ENCODE results near the gene C1RL. TPM values are rescaled to one million over a fixed set of nuclear protein-coding genes. Genes with fewer than 3 reads are reported as not detected.

C1RL gene
- total RNA-seq, 1 experiment from 2014 or later, result 22.4 TPM

DNA sequence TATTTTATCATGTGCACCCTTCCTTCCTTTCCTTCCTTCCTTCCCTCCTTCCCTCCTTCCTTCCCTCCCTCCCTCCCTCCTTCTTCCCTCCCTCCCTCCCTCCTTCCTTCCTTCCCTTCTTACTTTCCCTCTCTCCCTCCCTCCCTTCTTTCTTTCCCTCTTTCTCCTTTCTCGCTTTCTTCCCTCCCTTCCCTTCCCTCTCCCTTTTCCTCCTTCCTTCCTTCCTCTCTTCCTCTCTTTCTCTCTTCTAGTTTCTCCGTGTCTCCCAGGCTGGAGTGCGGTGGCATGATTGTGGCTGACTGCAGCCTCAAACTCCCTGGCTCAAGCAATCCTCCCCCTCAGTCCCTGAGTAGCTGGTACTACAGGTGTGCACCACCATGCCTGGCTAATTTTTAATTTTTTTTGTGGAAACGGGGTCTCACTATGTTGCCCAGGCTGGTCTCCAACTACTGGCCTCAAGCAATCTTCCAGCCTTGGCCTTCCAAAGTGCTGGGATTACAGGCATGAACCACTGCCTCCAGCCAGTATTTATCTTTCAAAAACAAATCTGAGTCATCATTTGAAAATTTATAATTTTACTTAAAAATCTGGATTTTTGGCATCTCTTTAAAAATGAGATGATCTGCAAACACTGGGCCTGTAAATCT is 7.8 kb downstream of the C1RL start:
- in situ Hi-C loops (cut with HindIII; ENCODE audit: low pct_unique_long_range_greater_than_20kb, low sequenced_read_pairs), result loop anchor here (10.0 kb wide), 1 partner anchor 96 kb away; no protein-coding TSS in a partner anchor

DNA sequence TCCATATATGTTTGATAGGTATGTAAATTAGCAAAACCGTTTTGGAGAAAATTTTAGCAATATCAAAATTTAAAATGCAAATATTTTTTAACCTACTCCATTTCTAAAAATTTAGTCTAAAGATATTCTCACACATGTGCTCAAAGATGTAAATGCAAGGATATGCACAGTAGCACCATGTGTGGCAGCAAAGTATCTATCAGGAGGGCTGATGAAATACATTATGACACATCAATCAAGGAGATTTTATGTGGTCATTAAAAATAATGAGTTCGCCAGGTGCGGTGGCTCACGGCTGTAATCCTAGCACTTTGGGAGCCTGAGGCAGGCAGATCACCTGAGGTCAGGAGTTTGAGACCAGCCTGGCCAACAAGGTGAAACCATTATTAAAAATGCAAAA is 8.8 kb downstream of the C1RL start:
- no peak for DNase-seq (ENCODE audit: low read depth)
- in situ Hi-C loops (cut with HindIII; ENCODE audit: low pct_unique_long_range_greater_than_20kb, low sequenced_read_pairs), result loop anchor here (10.0 kb wide), 1 partner anchor 95 kb away; no protein-coding TSS in a partner anchor

More for the DNA sequence above, 7.8 kb downstream of the C1RL start:
- DNase-seq (ENCODE audit: low read depth), result no peak

- in situ Hi-C loops (cut with HindIII; ENCODE audit: low pct_unique_long_range_greater_than_20kb, low sequenced_read_pairs), result no loop called here
- DNase-seq (ENCODE audit: low read depth), result no peak
These were observed 9.6 kb downstream of the C1RL start for GRCh38 chr12:7099290-7099996.

DNA sequence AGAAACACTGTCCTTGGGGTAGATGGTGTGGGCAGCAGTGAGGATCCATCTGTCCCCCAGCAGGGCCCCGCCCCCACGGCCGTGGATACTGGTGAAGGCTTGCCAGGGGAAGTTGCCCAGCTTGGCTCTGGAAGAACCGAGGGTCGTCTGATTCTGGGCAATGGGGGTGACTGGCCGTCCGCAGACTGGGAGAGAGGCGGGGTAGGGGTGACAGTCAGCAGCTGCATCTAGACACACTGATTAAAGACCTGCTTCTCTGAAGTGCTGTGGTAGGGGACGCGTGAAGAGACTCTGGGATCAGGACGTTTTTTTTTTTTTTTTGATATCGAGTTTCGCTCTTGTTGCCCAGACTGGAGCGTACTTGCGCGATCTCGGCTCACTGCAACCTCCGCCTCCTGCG is 12.0 kb downstream of the C1RL start:
- DNase-seq (ENCODE audit: low read depth), result no peak
- in situ Hi-C loops (cut with HindIII; ENCODE audit: low pct_unique_long_range_greater_than_20kb, low sequenced_read_pairs), result no loop called here

DNA sequence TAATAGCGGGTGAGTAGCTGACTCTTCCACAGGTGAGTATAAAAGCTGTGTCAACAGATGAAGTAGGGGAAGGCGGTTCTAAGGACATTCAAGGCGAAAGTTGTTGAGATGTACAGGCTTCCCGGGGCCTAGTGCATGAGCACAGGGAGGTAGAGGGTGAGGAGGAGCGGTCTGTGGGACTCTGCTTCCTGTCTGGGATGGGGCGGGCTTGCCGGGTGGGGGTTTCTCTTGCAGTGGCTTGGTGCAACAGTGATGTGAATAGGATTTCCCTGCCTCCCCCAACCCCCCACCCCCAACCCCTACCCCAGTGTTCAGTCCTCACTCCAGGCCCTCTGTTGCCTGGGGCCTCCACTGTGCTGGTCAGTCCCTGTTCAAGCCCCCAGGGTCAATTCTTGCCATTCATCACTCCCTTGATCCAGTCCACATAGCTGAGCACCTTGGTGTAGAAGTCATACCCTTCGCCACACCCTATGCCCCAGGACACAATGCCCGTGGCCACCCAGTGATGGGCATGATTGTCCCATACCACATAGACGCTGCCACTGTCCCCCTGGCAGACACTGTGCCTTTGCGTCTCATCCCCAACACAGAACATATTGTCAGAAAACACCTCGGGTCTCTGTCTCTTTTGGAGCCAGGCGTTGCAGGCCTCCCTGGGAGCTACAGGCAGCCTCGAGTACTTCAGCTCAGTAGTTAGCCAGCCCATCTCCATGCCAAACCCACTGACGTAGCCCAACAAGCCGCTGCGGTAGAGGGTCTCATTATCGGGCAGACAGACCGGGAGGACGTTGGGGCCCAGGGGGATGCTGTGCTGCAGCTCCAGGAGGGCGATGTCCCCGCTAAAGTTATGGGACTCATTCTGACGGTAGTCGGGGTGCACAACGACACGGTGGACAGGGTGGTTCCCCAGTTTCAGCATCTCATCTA is 12.7 kb downstream of the C1RL start:
- DNase-seq (ENCODE audit: low read depth), result no peak
- in situ Hi-C loops (cut with HindIII; ENCODE audit: low pct_unique_long_range_greater_than_20kb, low sequenced_read_pairs), result no loop called here

- DNase-seq (ENCODE audit: low read depth), result no peak
- in situ Hi-C loops (cut with HindIII; ENCODE audit: low pct_unique_long_range_greater_than_20kb, low sequenced_read_pairs), result no loop called here
These were observed 15.1 kb downstream of the C1RL start for GRCh38 chr12:7093892-7094291.

DNA sequence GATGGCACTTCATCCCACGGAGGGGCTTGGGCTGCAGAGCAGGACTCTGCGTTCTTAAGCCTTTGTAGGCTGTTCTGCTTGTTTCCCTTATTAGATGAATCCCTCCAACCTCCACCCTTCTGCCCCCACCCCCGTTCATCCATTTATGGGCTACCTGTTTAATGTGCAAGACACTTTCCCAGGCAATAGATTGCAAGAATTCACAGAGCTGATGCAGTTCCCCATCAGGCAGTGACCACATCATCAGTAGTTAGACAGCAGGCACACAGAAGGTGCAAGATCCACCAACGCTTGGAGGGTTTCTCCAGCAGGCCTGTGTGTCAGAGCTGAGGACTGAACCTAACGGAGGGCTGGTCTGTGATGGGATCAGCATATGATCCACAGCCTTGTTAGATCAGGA is 15.5 kb downstream of the C1RL start:
- in situ Hi-C loops (cut with HindIII; ENCODE audit: low pct_unique_long_range_greater_than_20kb, low sequenced_read_pairs), result no loop called here
- DNase-seq (ENCODE audit: low read depth), result no peak

DNA sequence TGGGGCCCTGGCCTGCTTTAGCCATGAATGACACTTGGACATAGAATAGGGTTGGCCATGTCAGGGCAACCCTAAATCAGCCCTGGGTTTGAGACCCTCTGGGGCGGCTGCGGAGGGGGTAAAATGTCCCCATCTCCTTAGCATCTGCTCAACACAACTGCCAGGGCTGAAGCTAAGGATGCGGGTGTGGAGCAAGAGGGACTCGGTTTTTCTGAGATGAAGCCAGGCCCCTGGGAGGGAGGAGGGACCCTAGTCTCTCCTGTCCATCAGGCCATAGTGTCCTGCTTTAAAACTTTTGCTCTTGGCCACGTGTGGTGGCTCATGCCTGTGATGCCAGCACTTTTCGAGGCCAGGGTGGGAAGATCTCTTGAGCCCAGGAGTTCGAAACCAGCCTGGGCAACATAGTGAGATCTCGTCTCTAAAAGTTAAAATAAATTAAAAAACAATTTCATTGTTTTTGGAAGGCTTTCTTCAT is 16.0 kb downstream of the C1RL start:
- in situ Hi-C loops (cut with HindIII; ENCODE audit: low pct_unique_long_range_greater_than_20kb, low sequenced_read_pairs), result no loop called here
- DNase-seq (ENCODE audit: low read depth), result no peak

DNA sequence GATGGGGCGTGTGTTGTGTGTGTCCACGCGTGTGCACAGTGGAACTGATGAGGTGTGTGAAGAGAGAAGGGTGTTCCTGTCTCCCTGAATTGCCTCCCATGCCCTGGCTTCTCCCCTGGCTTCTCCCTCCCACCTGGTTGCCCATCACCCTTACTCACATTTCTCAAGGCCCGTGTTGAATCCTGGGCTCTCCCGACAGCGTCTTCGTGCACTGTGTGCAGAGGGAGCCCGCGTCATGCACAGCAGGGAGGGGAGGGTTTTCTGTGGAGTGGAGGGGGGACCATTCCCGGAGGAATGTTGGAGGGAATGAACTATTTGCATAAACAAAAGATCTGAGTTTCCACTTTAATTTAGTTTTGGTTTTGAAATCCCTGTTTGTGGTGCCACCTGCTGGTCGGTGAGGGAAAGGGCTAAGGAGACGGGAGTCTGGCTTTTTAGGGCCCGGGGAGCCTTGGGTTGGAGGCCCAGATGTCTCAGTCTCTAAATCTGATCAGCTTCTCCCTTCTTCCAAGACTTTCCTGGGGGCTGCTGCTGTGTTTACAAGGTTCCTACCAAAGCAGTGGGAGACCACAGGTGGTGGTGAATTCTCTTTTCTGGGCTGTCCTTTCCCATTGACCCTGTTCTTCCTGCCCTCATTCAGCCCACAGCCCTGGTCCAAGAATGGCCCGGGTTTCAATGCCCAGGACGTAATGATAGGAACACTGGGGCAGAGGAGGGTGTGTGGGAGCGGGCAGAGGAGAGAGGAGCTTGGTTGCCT is 16.6 kb downstream of the C1RL start, which contains the start of gene C1R:
C1R (minus strand) TSS at position 217 of the 757 bp plus-strand sequence; CDS start at position 160, 57 bp downstream.
- in situ Hi-C loops (cut with HindIII; ENCODE audit: low pct_unique_long_range_greater_than_20kb, low sequenced_read_pairs), result no loop called here
- DNase-seq (ENCODE audit: low read depth), result peak; percentile 56

GRCh38 chr12:7091660-7092228 is 17.3 kb downstream of the C1RL start:
- in situ Hi-C loops (cut with HindIII; ENCODE audit: low pct_unique_long_range_greater_than_20kb, low sequenced_read_pairs), result no loop called here
- DNase-seq (ENCODE audit: low read depth), result no peak

- no peak for DNase-seq (ENCODE audit: low read depth)
- in situ Hi-C loops (cut with HindIII; ENCODE audit: low pct_unique_long_range_greater_than_20kb, low sequenced_read_pairs), result no loop called here
These were observed 17.8 kb downstream of the C1RL start for GRCh38 chr12:7091171-7091570.

DNA sequence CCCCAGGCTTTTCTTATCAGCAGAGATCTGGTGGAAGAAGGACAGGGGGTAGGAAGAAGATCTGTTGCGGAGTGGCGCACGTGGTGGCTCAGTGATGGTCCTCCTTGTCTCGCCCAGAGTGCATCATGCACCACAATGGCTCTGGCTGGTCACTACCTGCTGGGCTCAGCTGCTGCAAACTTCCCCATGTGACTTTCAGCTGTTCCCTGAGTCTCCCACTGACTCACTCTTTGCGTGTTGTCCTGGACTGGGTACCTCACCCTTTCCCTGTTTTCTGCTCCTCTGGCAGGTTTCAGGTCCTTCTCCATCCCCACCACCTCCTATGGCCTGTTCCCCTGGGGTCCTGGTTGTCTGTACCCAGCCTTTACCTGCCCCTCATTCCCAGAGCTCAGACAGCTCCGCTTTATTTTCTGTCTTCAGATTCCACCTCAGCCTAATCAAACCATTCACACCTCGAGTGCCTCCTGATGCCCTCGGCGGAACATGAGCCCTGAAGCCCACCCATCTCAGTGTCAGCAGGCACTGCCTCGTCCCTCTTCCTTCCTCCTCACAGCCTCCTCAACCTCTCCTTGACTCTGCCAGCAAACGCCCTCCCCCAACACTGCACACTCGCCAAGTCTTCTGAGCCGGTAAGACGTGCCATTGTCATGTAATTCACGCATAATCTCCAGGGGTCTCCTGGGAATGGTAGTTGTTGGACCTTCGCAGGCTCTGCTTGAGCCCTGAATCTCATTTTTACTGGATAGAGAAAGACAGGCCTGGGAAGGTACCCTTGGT is 18.6 kb downstream of the C1RL start:
- DNase-seq (ENCODE audit: low read depth), result no peak
- in situ Hi-C loops (cut with HindIII; ENCODE audit: low pct_unique_long_range_greater_than_20kb, low sequenced_read_pairs), result no loop called here

- no peak for DNase-seq (ENCODE audit: low read depth)
- in situ Hi-C loops (cut with HindIII; ENCODE audit: low pct_unique_long_range_greater_than_20kb, low sequenced_read_pairs), result no loop called here
These were observed 19.7 kb downstream of the C1RL start for GRCh38 chr12:7089196-7089871.

- DNase-seq (ENCODE audit: low read depth), result no peak
- in situ Hi-C loops (cut with HindIII; ENCODE audit: low pct_unique_long_range_greater_than_20kb, low sequenced_read_pairs), result no loop called here
These were observed 25.9 kb downstream of the C1RL start for GRCh38 chr12:7083125-7083524.

- in situ Hi-C loops (cut with HindIII; ENCODE audit: low pct_unique_long_range_greater_than_20kb, low sequenced_read_pairs), result no loop called here
- DNase-seq (ENCODE audit: low read depth), result no peak
These were observed 28.0 kb downstream of the C1RL start for GRCh38 chr12:7081037-7081436.

DNA sequence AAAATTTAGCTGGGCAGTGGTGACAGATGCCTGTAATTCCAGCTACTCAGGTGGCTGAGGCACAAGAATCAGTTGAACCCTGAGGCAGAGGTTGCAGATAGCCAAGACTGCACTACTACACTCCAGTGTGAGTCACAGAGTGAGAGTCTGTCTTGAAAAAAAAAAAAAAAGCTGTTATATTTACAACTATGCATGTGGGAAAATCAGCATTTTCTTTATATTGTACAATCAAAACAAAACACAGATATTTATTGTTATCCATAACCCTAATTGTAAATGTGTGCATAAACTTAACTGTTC is 29.2 kb downstream of the C1RL start:
- DNase-seq (ENCODE audit: low read depth), result peak; percentile 38
- in situ Hi-C loops (cut with HindIII; ENCODE audit: low pct_unique_long_range_greater_than_20kb, low sequenced_read_pairs), result no loop called here

GRCh38 chr12:7078163-7078562 is 30.9 kb downstream of the C1RL start:
- in situ Hi-C loops (cut with HindIII; ENCODE audit: low pct_unique_long_range_greater_than_20kb, low sequenced_read_pairs), result no loop called here
- DNase-seq (ENCODE audit: low read depth), result no peak

Data from Caki2 (cell line).